GM13976 (cell line): ENCODE data around the gene AGBL1.
"Not testable (repeated sequence)": the region's sequence is repeated elsewhere in the genome, so short reads cannot be mapped to it uniquely, and the experiment has no call there.

Experiments used
- DNase-seq: peaks from one replicate; pipeline ENCODE4 v3.0.0; 2012; ENCODE audit warnings: low spot score
- CTCF ChIP-seq: IDR thresholded peaks from 2 replicates; pipeline ENCODE4 v1.5.1; 2012; ENCODE audit warnings: borderline replicate concordance, mild to moderate bottlenecking; ENCODE audit not compliant: insufficient read depth; ENCODE audit errors: extremely low read depth, missing control alignments, control extremely low read depth
- in situ Hi-C: fragments of 300-500 bp; cut with MboI; formaldehyde crosslinking; loops from one replicate; pipeline ENCODE4 v1.12.0; 2022; ENCODE audit warnings: low sequenced_read_pairs, mixed read lengths, inconsistent platforms; ENCODE audit not compliant: unreplicated experiment

The AGBL1 gene

DNA sequence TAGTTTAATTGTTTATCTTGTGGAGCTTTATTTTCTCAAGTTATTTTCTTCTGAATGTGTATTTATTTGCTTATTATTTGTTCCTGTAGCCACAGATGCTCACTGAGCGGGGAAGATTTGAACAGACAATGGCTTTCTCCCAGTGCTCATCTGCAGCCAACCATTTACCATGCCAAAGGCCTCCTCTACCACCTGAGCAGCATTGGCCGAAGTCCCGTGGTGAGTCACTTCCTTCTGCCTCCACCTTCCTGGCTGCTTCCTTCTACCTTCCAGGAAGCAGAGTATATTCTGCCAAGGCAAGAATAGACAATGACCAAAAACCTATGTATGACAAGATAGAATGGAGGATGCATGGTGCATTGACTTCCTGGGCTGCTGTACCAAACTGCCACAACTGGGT lies 443.1 kb downstream of the AGBL1 start:
- in situ Hi-C loops = no loop called here
- TF ChIP-seq CTCF = no peak
- DNase-seq = no peak

- in situ Hi-C loops = no loop called here
- DNase-seq = no peak
- no peak for TF ChIP-seq CTCF
These were observed 447.4 kb downstream of the AGBL1 start for GRCh38 chr15:86526938-86527690.

DNA sequence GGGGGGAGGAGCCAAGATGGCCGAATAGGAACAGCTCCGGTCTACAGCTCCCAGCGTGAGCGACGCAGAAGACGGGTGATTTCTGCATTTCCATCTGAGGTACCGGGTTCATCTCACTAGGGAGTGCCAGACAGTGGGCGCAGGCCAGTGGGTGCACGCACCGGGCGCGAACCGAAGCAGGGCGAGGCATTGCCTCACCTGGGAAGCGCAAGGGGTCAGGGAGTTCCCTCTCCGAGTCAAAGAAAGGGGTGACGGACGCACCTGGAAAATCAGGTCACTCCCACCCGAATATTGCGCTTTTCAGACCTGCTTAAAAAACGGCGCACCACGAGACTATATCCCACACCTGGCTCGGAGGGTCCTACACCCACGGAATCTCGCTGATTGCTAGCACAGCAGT lies 448.4 kb downstream of the AGBL1 start:
- in situ Hi-C loops, DNase-seq: not testable (repeated sequence)

GRCh38 chr15:86538141-86538540 lies 458.5 kb downstream of the AGBL1 start:
- no peak for DNase-seq
- TF ChIP-seq CTCF = no peak
- in situ Hi-C loops = no loop called here

GRCh38 chr15:86540840-86541467 lies 461.3 kb downstream of the AGBL1 start:
- in situ Hi-C loops = no loop called here
- no peak for TF ChIP-seq CTCF
- no peak for DNase-seq

GRCh38 chr15:86541540-86541939 lies 461.9 kb downstream of the AGBL1 start:
- no peak for TF ChIP-seq CTCF
- in situ Hi-C loops = no loop called here
- DNase-seq = no peak

- in situ Hi-C loops = no loop called here
- no peak for TF ChIP-seq CTCF
- no peak for DNase-seq
These were observed 470.4 kb downstream of the AGBL1 start for GRCh38 chr15:86550075-86550474.
